Fibroblast of lung (primary cell): ENCODE results near the gene ZNF511. TPM values are rescaled to one million over a fixed set of nuclear protein-coding genes. Genes with fewer than 3 reads are reported as not detected.
"Not testable (repeated sequence)": the region's sequence is repeated elsewhere in the genome, so short reads cannot be mapped to it uniquely, and the experiment has no call there.

Experiments used
- DNase-seq, 2 donors: peaks; one replicate each; pipeline versions ENCODE4 v3.0.0 to v3.0.0-alpha.2; 2010; ENCODE audit warnings: low read depth in 2 of 2
- H2AFZ ChIP-seq: 2 replicates; pipeline ENCODE4 v1.5.1; 2012; ENCODE audit warnings: low read length, control low read depth, inconsistent platforms
- H3K27ac ChIP-seq: 2 replicates; pipeline ENCODE4 v1.5.1; 2011; ENCODE audit warnings: low read length, control low read depth; ENCODE audit not compliant: insufficient read depth
- H3K27me3 ChIP-seq: 2 replicates; pipeline ENCODE4 v1.5.1; 2011; ENCODE audit warnings: mild to moderate bottlenecking, low read length; ENCODE audit not compliant: control insufficient read depth, insufficient read depth
- H3K36me3 ChIP-seq: 2 replicates; pipeline ENCODE4 v1.5.1; 2011; ENCODE audit warnings: low read length; ENCODE audit not compliant: control insufficient read depth, insufficient read depth
- H3K4me1 ChIP-seq: 2 replicates; pipeline ENCODE4 v1.5.1; 2011; ENCODE audit warnings: low read length; ENCODE audit not compliant: control insufficient read depth, insufficient read depth; ENCODE audit errors: extremely low read depth
- H3K4me2 ChIP-seq: 2 replicates; pipeline ENCODE4 v1.5.1; 2011; ENCODE audit warnings: low read length, control low read depth; ENCODE audit not compliant: insufficient read depth; ENCODE audit errors: extremely low read depth
- H3K4me3 ChIP-seq, 4 experiments: fragments of 200-600 bp in 1 of 4; sonication (generic) in 1 of 4; replicated peaks in 1 of 4; 2 replicates each; pipeline ENCODE4 v1.5.1; 2011 to 2016; ENCODE audit warnings: low read length in 4 of 4, low read depth in 3 of 4, mild to moderate bottlenecking in 3 of 4, control low read depth in 2 of 4, inconsistent platforms in 1 of 4, mixed read lengths in 1 of 4; ENCODE audit not compliant: insufficient read depth in 1 of 4; ENCODE audit errors: control extremely low read depth in 1 of 4
- H3K79me2 ChIP-seq: 2 replicates; pipeline ENCODE4 v1.5.1; 2012; ENCODE audit warnings: mild to moderate bottlenecking, low read length, inconsistent platforms; ENCODE audit not compliant: control insufficient read depth, insufficient read depth
- H3K9ac ChIP-seq: 2 replicates; pipeline ENCODE4 v1.5.1; 2011; ENCODE audit warnings: mild to moderate bottlenecking, low read length, control low read depth; ENCODE audit not compliant: insufficient read depth
- H3K9me3 ChIP-seq: 2 replicates; pipeline ENCODE4 v1.5.1; 2012; ENCODE audit warnings: low read depth, low read length; ENCODE audit not compliant: control insufficient read depth, insufficient read depth
- H4K20me1 ChIP-seq: 2 replicates; pipeline ENCODE4 v1.5.1; 2011; ENCODE audit warnings: low read length; ENCODE audit not compliant: control insufficient read depth, insufficient read depth; ENCODE audit errors: extremely low read depth
- EZH2 ChIP-seq: IDR thresholded peaks from 2 replicates; pipeline ENCODE4 v1.5.1; 2012; ENCODE audit warnings: low read length, control low read depth, mild to moderate bottlenecking; ENCODE audit errors: missing control alignments
- polyA plus RNA-seq, 2 donors: library from polyadenylated mRNA; depleted of rRNA in 1 of 2; stranded (reverse) in 1 of 2; unstranded in 1 of 2; fragments of >200 nt; gene quantifications; 2 replicates each; pipeline ENCODE4 v1.2.1, GENCODE V29; 2011 to 2012; ENCODE audit warnings: missing spikeins in 1 of 2
- total RNA-seq: library from RNA; depleted of rRNA; stranded (reverse); fragments of >200 nt; gene quantifications from 2 replicates; pipeline ENCODE4 v1.2.1, GENCODE V29; 2014
- TF ChIP-seq, protein P1 (sequence below), 2 donors: IDR thresholded peaks in 1 of 2; conservative IDR thresholded peaks in 1 of 2; 1 replicate in 1 of 2; 2 replicates in 1 of 2; pipeline ENCODE4 v1.5.1; 2011 to 2012; ENCODE audit warnings: low read length in 2 of 2, control low read depth in 1 of 2, inconsistent platforms in 1 of 2, low read depth in 1 of 2, mild to moderate bottlenecking in 1 of 2

Gene ZNF511
- total and polyA plus RNA-seq, 2 donors (not counting 1 experiment from before 2014, with no cell fraction given), result 18.5 to 27.7 TPM

DNA sequence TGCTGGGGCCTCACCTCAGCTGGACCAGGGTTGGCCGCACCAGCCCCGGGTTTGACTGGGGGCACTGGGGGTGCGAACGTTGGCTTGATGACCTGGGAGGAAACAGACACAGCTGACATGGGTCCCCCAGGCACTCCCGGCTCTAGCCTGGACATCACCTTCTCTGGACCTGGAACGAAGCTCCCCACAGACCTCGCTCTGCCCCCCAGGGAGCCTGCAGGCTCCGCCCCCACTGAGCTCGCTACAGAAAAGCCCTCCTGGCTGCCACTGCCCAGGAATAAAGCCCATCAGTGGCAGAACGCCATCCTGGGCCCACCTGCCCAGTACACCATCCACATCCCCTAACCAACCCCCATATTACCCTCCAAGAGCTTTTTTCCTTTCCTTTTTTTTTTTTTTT lies 45.0 kb upstream of the ZNF511 start:
- Histone ChIP-seq H3K4me1 (peaks cover 20% of the 10 kb centered on the region), H3K4me2 (no peak overlapping the region), H3K4me3 (no peak overlapping the region), H3K9ac (no peak overlapping the region), H3K79me2 (no peaks in the 10 kb centered on the region), H3K27me3 (no peaks in the 10 kb centered on the region), H4K20me1 (no peaks in the 10 kb centered on the region), H2AFZ (no peak overlapping the region), H3K27ac (no peak overlapping the region), H3K9me3 (no peaks in the 10 kb centered on the region), H3K36me3 (no peaks in the 10 kb centered on the region)
- no peak for TF ChIP-seq EZH2
- TF ChIP-seq, protein P1, sequence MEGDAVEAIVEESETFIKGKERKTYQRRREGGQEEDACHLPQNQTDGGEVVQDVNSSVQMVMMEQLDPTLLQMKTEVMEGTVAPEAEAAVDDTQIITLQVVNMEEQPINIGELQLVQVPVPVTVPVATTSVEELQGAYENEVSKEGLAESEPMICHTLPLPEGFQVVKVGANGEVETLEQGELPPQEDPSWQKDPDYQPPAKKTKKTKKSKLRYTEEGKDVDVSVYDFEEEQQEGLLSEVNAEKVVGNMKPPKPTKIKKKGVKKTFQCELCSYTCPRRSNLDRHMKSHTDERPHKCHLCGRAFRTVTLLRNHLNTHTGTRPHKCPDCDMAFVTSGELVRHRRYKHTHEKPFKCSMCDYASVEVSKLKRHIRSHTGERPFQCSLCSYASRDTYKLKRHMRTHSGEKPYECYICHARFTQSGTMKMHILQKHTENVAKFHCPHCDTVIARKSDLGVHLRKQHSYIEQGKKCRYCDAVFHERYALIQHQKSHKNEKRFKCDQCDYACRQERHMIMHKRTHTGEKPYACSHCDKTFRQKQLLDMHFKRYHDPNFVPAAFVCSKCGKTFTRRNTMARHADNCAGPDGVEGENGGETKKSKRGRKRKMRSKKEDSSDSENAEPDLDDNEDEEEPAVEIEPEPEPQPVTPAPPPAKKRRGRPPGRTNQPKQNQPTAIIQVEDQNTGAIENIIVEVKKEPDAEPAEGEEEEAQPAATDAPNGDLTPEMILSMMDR (conservative IDR thresholded peaks at IDR 0.05 in 1 of 2, IDR thresholded peaks at IDR 0.05 in 1 of 2; ENCODE audit: low read depth in 1 of 2, low read length in 2 of 2), result no peak
- DNase-seq, result no peak

DNA sequence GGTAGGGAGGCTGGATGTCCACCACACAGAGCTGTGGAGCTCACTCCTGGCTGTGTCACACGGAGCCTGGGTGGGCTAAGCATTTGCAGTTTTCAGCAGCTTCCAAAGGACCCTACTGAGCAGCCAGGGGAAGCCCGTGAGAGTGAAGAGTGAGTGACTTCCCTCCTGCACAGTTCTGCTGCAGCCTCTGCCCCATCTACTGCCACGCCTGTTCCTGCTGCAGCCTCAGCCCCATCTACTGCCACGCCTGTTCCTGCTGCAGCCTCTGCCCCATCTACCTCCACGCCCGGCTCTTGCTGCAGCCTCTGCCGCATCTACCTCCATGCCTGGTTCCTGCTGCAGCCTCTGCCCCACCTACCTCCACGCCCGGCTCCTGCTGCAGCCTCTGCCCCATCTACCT lies 44.3 kb upstream of the ZNF511 start:
- Histone ChIP-seq H3K4me3 (no peak overlapping the region), H3K27me3 (no peaks in the 10 kb centered on the region), H3K4me2 (no peak overlapping the region), H4K20me1 (no peaks in the 10 kb centered on the region), H3K9ac (no peak overlapping the region), H3K79me2 (no peaks in the 10 kb centered on the region), H3K4me1 (peaks cover 15% of the 10 kb centered on the region), H3K9me3 (no peaks in the 10 kb centered on the region), H2AFZ (no peak overlapping the region), H3K36me3 (no peaks in the 10 kb centered on the region), H3K27ac (no peak overlapping the region)
- TF ChIP-seq, protein P1 (conservative IDR thresholded peaks at IDR 0.05 in 1 of 2, IDR thresholded peaks at IDR 0.05 in 1 of 2; ENCODE audit: low read depth in 1 of 2, low read length in 2 of 2), result no peak
- no peak for TF ChIP-seq EZH2
- no peak for DNase-seq

GRCh38 chr10:133265052-133265451 lies 43.7 kb upstream of the ZNF511 start:
- H3K36me3 ChIP-seq, H3K27ac ChIP-seq, H3K79me2 ChIP-seq, H3K27me3 ChIP-seq, H3K4me3 ChIP-seq, DNase-seq, H4K20me1 ChIP-seq, H3K9me3 ChIP-seq, H3K4me1 ChIP-seq, H3K4me2 ChIP-seq, H2AFZ ChIP-seq, H3K9ac ChIP-seq: not testable (repeated sequence)
